Endothelial cell of umbilical vein (primary cell): Measurements from ENCODE around the gene TMEM204.

Experiments used
- CTCF ChIP-seq, 2 donors: IDR thresholded peaks; 1 replicate in 1 of 2; 2 replicates in 1 of 2; pipeline ENCODE4 v1.5.1; 2011; ENCODE audit warnings: low read length in 2 of 2, mild to moderate bottlenecking in 2 of 2, moderate library complexity in 2 of 2, control low read depth in 1 of 2, inconsistent platforms in 1 of 2, low read depth in 1 of 2; ENCODE audit not compliant: insufficient read depth in 1 of 2; ENCODE audit errors: extremely low read depth in 1 of 2
- EZH2 ChIP-seq: IDR thresholded peaks from 2 replicates; pipeline ENCODE4 v1.6.1; 2012; ENCODE audit warnings: borderline replicate concordance, low read depth, mild to moderate bottlenecking, moderate library complexity, low read length, inconsistent platforms; ENCODE audit not compliant: severe bottlenecking
- POLR2AphosphoS5 ChIP-seq: IDR thresholded peaks from 2 replicates; pipeline ENCODE4 v1.6.1; 2012; ENCODE audit warnings: low read depth, mild to moderate bottlenecking, control low read depth, low read length, moderate library complexity; ENCODE audit not compliant: insufficient read depth

GRCh38 chr16:1554826-1555445, 21.5 kb downstream of the TMEM204 start:
- TF ChIP-seq CTCF (IDR thresholded peaks at IDR 0.05; ENCODE audit: extremely low read depth in 1 of 2, insufficient read depth in 1 of 2, low read depth in 1 of 2, low read length in 2 of 2): no peak
- no peak for TF ChIP-seq POLR2AphosphoS5
- no peak for TF ChIP-seq EZH2
